T-helper 2 cell treated with Interferon-gamma antibody and Interleukin-4, amounts not matched to agents 5 μg/mL and 100 μg/mL, for 36 hours (primary cell): Measurements from ENCODE around the gene MSLN.

Source experiments
- DNase-seq: peaks from one replicate; pipeline ENCODE4 v3.0.0; 2021; ENCODE audit warnings: low spot score
- H3K27ac Mint-ChIP-seq: one replicate; pipeline ENCODE4 v1.8.0; 2021; ENCODE audit warnings: mild to moderate bottlenecking, mixed read lengths
- H3K27me3 Mint-ChIP-seq: one replicate; pipeline ENCODE4 v1.8.0; 2021; ENCODE audit warnings: low read depth, mixed read lengths
- H3K36me3 Mint-ChIP-seq: one replicate; pipeline ENCODE4 v1.8.0; 2021; ENCODE audit warnings: low read depth, mixed read lengths
- H3K4me1 Mint-ChIP-seq: one replicate; pipeline ENCODE4 v1.8.0; 2021; ENCODE audit warnings: low read depth, mixed read lengths
- H3K4me3 Mint-ChIP-seq: one replicate; pipeline ENCODE4 v1.8.0; 2022; ENCODE audit warnings: mild to moderate bottlenecking, moderate library complexity, mixed read lengths
- H3K9me3 Mint-ChIP-seq: one replicate; pipeline ENCODE4 v1.8.0; 2021; ENCODE audit warnings: mixed read lengths

Gene MSLN

GRCh38 chr16:798666-799065 is 38.1 kb downstream of the MSLN start:
- H3K4me3 Mint-ChIP-seq, result no peak overlapping the region
- no peak for DNase-seq
- no peaks in the 10 kb centered on the region for H3K9me3 Mint-ChIP-seq
- no peaks in the 10 kb centered on the region for H3K4me1 Mint-ChIP-seq
- peaks cover 12% of the 10 kb centered on the region for H3K36me3 Mint-ChIP-seq
- peaks cover 6% of the 10 kb centered on the region for H3K27me3 Mint-ChIP-seq
- H3K27ac Mint-ChIP-seq, result no peak overlapping the region

GRCh38 chr16:799111-799947 is 38.8 kb downstream of the MSLN start:
- Mint-ChIP-seq H3K27me3 (peaks cover 6% of the 10 kb centered on the region), H3K4me1 (no peaks in the 10 kb centered on the region), H3K36me3 (peaks cover 12% of the 10 kb centered on the region), H3K9me3 (no peaks in the 10 kb centered on the region), H3K27ac (no peak overlapping the region), H3K4me3 (no peak overlapping the region)
- no peak for DNase-seq

DNA sequence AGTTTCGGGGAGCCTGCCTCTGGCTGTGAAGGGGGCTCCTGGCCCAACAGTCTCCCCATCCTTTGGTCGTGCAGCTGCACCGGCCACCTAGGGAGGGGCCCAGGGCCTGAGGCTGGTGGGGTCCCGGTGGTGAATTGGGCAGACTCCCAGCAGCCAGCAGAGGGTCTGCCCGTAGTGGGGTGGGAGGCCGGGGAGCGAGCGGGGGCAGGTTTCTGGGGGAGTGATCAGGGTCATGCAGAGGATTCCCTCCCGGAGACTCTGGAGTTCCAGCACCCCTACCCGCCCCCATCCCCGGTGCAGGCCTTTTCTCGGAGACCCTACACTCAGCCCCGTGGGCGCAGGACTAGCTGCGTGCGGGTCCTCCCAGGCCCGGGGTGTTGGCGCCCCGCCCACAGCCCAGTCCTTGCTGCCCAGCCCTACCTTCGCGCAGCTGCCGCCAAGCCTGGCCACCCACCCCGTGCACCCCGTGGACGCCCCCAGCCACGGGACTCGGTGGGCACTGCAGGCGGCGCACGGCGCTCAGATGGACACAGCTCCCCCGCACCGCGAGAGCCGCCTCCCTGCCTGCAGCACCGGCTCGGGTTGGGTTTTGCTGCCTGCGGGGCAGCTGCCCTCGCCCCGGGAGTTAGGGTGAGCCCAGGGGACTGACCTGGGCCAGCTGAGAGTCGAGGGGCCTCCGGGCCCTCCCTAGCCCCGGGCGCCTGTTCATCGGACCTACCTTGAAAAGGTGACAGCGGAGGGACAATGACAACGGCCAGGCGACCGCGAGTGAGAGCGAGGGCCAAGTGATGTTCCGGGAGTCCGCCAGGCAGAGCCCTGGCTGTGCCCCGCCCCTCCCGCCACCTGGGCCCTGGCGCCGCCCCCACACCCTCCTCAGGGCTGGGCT is 39.7 kb downstream of the MSLN start, which contains the start of gene GNG13:
TSS of gene GNG13 (minus strand) at position 787 of the 886 bp plus-strand sequence. CDS start 1,657 bp downstream, outside the sequence.
- H3K4me3 Mint-ChIP-seq, result no peak within 1 kb of the TSS
- peaks cover 6% of the 10 kb centered on the region for H3K27me3 Mint-ChIP-seq
- no peaks in the 10 kb centered on the region for H3K9me3 Mint-ChIP-seq
- H3K36me3 Mint-ChIP-seq, result peaks cover 12% of the 10 kb centered on the region
- no peaks in the 10 kb centered on the region for H3K4me1 Mint-ChIP-seq
- no peak for DNase-seq
- H3K27ac Mint-ChIP-seq, result no peak within 1 kb of the TSS

DNA sequence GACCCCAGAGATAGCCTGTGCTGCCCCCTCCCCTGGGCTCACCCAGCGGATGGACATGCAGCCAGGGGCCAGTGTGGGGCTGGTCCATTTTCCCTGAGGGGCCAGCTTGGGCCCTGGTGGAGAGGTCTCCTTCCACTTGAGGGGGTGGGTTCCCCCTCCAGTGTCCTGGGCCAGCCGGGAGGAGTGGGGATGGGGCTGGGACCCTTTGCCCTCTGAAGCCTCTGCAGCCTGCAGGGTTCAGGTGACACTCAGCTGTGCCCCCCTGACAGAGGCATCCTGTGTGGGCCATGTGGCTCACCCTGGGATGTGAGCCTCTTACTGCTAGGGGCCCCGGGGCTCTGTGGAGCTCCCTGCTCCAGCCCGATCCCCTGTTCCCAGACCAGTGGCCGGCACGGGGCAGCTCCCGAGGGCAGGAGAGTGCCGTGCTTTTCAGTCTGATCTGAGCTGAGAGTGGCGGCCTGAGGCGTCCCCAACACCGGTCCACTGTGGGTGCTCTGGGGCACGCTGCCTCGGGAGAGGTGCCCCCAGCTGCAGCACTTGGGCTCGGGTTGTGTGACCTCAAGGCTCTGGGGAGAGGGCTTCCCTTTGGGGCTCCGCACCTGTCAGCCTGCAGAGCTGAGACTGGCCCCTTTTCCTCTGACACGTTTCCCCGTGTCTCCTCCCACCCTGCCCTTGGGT is 40.4 kb downstream of the MSLN start:
- DNase-seq, result no peak
- Mint-ChIP-seq H3K4me3 (no peak overlapping the region), H3K27me3 (peaks cover 6% of the 10 kb centered on the region), H3K27ac (no peak overlapping the region), H3K9me3 (no peaks in the 10 kb centered on the region), H3K36me3 (peaks cover 11% of the 10 kb centered on the region), H3K4me1 (no peaks in the 10 kb centered on the region)

- Mint-ChIP-seq H3K4me1 (no peaks in the 10 kb centered on the region), H3K9me3 (no peaks in the 10 kb centered on the region), H3K4me3 (no peak overlapping the region), H3K36me3 (peaks cover 8% of the 10 kb centered on the region), H3K27ac (no peak overlapping the region), H3K27me3 (peaks cover 6% of the 10 kb centered on the region)
- no peak for DNase-seq
Observed at GRCh38 chr16:801584-802363, 41.2 kb downstream of the MSLN start.

DNA sequence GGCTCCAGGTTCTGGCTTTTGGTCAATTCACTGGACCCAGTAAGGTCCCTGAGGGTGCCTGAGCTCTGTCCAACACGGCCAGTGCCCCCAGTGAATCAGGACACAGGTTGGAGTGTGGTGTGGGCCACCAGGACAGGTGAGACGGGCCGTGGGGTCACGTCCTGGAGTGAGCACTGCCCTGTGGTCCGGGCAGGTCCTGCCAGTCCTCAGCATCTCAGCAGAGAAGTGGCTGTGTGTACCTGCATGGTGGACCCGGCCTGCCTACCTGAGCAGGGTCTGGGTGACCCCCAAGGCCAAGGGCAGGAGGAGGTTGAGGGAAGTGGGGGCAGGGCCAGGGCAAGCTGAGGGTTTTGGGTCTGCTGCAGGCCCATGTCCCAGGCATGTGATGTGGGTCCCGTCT is 41.9 kb downstream of the MSLN start:
- H3K4me1 Mint-ChIP-seq, result no peaks in the 10 kb centered on the region
- H3K36me3 Mint-ChIP-seq, result peaks cover 5% of the 10 kb centered on the region
- no peak overlapping the region for H3K27ac Mint-ChIP-seq

GRCh38 chr16:802914-803753 is 42.6 kb downstream of the MSLN start:
- Mint-ChIP-seq H3K4me3 (no peak overlapping the region), H3K27ac (no peak overlapping the region), H3K36me3 (peaks cover 5% of the 10 kb centered on the region), H3K27me3 (peaks cover 6% of the 10 kb centered on the region), H3K4me1 (peaks cover 4% of the 10 kb centered on the region), H3K9me3 (no peaks in the 10 kb centered on the region)
- no peak for DNase-seq

More for the DNA sequence above, 41.9 kb downstream of the MSLN start:
- no peak overlapping the region for H3K4me3 Mint-ChIP-seq
- DNase-seq, result no peak
- peaks cover 6% of the 10 kb centered on the region for H3K27me3 Mint-ChIP-seq
- no peaks in the 10 kb centered on the region for H3K9me3 Mint-ChIP-seq

DNA sequence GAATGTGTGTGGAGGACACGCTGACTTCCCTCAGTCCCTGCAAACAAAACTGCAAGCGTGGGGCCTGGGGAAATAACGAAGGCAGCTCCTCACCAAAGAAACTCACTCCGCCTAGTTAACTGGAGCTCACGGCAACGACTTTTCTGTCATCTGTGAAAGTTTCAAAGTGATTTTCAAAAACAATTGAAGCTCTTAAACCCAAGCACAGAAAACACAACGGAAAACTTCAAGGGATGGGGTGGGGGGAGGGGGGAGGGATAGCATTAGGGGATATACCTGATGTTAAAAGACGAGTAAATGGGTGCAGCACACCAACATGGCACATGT is 43.2 kb downstream of the MSLN start:
- Mint-ChIP-seq H3K36me3 (peaks cover 3% of the 10 kb centered on the region), H3K9me3 (no peaks in the 10 kb centered on the region), H3K27ac (no peak overlapping the region), H3K4me1 (peaks cover 7% of the 10 kb centered on the region), H3K27me3 (peaks cover 6% of the 10 kb centered on the region), H3K4me3 (no peak overlapping the region)
- no peak for DNase-seq

- peaks cover 6% of the 10 kb centered on the region for H3K27me3 Mint-ChIP-seq
- peaks cover 3% of the 10 kb centered on the region for H3K36me3 Mint-ChIP-seq
- H3K27ac Mint-ChIP-seq, result peak overlapping the region; percentile 68
- no peaks in the 10 kb centered on the region for H3K9me3 Mint-ChIP-seq
- H3K4me1 Mint-ChIP-seq, result peaks cover 9% of the 10 kb centered on the region
- DNase-seq, result no peak
- no peak overlapping the region for H3K4me3 Mint-ChIP-seq
Observed at GRCh38 chr16:804193-805048, 43.9 kb downstream of the MSLN start.

- peaks cover 12% of the 10 kb centered on the region for H3K4me1 Mint-ChIP-seq
- peaks cover 6% of the 10 kb centered on the region for H3K27me3 Mint-ChIP-seq
- H3K9me3 Mint-ChIP-seq, result no peaks in the 10 kb centered on the region
- peaks cover 3% of the 10 kb centered on the region for H3K36me3 Mint-ChIP-seq
- no peak for DNase-seq
- peak overlapping the region; percentile 60 for H3K4me3 Mint-ChIP-seq
- no peak overlapping the region for H3K27ac Mint-ChIP-seq
Observed at GRCh38 chr16:805474-805873, 44.9 kb downstream of the MSLN start.

GRCh38 chr16:807347-808084 is 47.0 kb downstream of the MSLN start:
- H3K9me3 Mint-ChIP-seq, result no peaks in the 10 kb centered on the region
- H3K4me1 Mint-ChIP-seq, result peaks cover 12% of the 10 kb centered on the region
- peak overlapping the region; percentile 98 for H3K27ac Mint-ChIP-seq
- peak overlapping the region; percentile 100 for H3K4me3 Mint-ChIP-seq
- DNase-seq, result peak; percentile 93
- peaks cover 3% of the 10 kb centered on the region for H3K36me3 Mint-ChIP-seq
- H3K27me3 Mint-ChIP-seq, result peaks cover 6% of the 10 kb centered on the region

- H3K36me3 Mint-ChIP-seq, result peaks cover 3% of the 10 kb centered on the region
- peak overlapping the region; percentile 98 for H3K27ac Mint-ChIP-seq
- H3K4me3 Mint-ChIP-seq, result peak overlapping the region; percentile 100
- H3K9me3 Mint-ChIP-seq, result no peaks in the 10 kb centered on the region
- no peak for DNase-seq
- H3K27me3 Mint-ChIP-seq, result peaks cover 10% of the 10 kb centered on the region
- peaks cover 12% of the 10 kb centered on the region for H3K4me1 Mint-ChIP-seq
Observed at GRCh38 chr16:808085-808386, 47.5 kb downstream of the MSLN start.
